Sigmoid colon (tissue), 7 donors: ENCODE results near the gene DDX51. TPM values are rescaled to one million over a fixed set of nuclear protein-coding genes. Genes with fewer than 3 reads are reported as not detected.
"Not testable (repeated sequence)": the region's sequence is repeated elsewhere in the genome, so short reads cannot be mapped to it uniquely, and the experiment has no call there.

Source experiments
- DNase-seq: peaks from one replicate; pipeline ENCODE4 v3.0.0-alpha.2; 2019
- H3K27ac ChIP-seq, 4 donors: fragments of 200-600 bp; sonication (generic); one replicate each; pipeline ENCODE4 v1.5.1; 2016 to 2019; ENCODE audit warnings: mild to moderate bottlenecking in 1 of 4
- H3K27me3 ChIP-seq, 3 donors: fragments of 200-600 bp; sonication (generic); one replicate each; pipeline ENCODE4 v1.5.1; 2019; ENCODE audit warnings: mild to moderate bottlenecking in 1 of 3
- H3K36me3 ChIP-seq, 4 donors: fragments of 200-600 bp; sonication (generic); one replicate each; pipeline ENCODE4 v1.5.1; 2016 to 2019
- H3K4me1 ChIP-seq, 4 donors: fragments of 200-600 bp; sonication (generic); one replicate each; pipeline ENCODE4 v1.5.1; 2017 to 2019
- H3K4me3 ChIP-seq, 4 donors: fragments of 200-600 bp; sonication (generic); one replicate each; pipeline ENCODE4 v1.5.1; 2017 to 2019; ENCODE audit warnings: mild to moderate bottlenecking in 2 of 4, moderate library complexity in 1 of 4
- H3K9me3 ChIP-seq, 4 donors: fragments of 200-600 bp in 3 of 4; sonication (generic) in 3 of 4; one replicate each; pipeline versions ENCODE4 v1.5.1 to v1.6.1; 2013 to 2019
- EP300 ChIP-seq, 4 donors: sonication (generic); formaldehyde crosslinking; IDR thresholded peaks; one replicate each; pipeline ENCODE4 v1.6.1; 2017; ENCODE audit warnings: antibody characterized with exemption in 4 of 4
- POLR2A ChIP-seq, 2 donors: fragments of 450-650 bp; IDR thresholded peaks; one replicate each; pipeline ENCODE4 v1.6.1; 2016; ENCODE audit warnings: antibody characterized with exemption in 2 of 2, mild to moderate bottlenecking in 2 of 2, moderate library complexity in 2 of 2
- POLR2AphosphoS5 ChIP-seq, 4 donors: sonication (generic); formaldehyde crosslinking; IDR thresholded peaks; one replicate each; pipeline ENCODE4 v1.6.1; 2017; ENCODE audit warnings: antibody characterized with exemption in 4 of 4
- WGBS, 2 donors: extraction: QIAGEN DNeasy Blood & Tissue Kit; methylation state at CpG; one replicate each; pipeline ENCODE4 v1.1.7; 2013; 5-methylcytosine and 5-hydroxymethylcytosine counted together
- intact Hi-C: fragments of 100-400 bp; cut with DNase I; formaldehyde crosslinking; loops from one replicate; pipeline ENCODE4 v1.15.1; 2023
- polyA plus RNA-seq, 3 donors: library from polyadenylated mRNA; stranded (reverse); fragments of 200-250 nt; gene quantifications; one replicate each; pipeline ENCODE4 v1.2.3, GENCODE V29; 2013
- total RNA-seq, 4 donors: library from RNA; depleted of rRNA; stranded (reverse); fragments of >200 nt; gene quantifications; one replicate each; pipeline ENCODE4 v1.1.0, GENCODE V29; 2016
- TF ChIP-seq, protein P1 (sequence below), 4 experiments: fragments of 450-650 bp in 3 of 4; fragments of 200-600 bp in 1 of 4; IDR thresholded peaks; one replicate each; pipeline ENCODE4 v1.5.1; 2016 to 2019; ENCODE audit warnings: antibody characterized with exemption in 4 of 4, mild to moderate bottlenecking in 3 of 4, moderate library complexity in 2 of 4
- donor health status: healthy with polysubstance abuse.
- donor health status: Bipolar disorder and iron deficiency.
- donor health status: healthy.

Gene DDX51
- total and polyA plus RNA-seq, 7 donors = 3.9 to 22.4 (median 7.2) TPM

DNA sequence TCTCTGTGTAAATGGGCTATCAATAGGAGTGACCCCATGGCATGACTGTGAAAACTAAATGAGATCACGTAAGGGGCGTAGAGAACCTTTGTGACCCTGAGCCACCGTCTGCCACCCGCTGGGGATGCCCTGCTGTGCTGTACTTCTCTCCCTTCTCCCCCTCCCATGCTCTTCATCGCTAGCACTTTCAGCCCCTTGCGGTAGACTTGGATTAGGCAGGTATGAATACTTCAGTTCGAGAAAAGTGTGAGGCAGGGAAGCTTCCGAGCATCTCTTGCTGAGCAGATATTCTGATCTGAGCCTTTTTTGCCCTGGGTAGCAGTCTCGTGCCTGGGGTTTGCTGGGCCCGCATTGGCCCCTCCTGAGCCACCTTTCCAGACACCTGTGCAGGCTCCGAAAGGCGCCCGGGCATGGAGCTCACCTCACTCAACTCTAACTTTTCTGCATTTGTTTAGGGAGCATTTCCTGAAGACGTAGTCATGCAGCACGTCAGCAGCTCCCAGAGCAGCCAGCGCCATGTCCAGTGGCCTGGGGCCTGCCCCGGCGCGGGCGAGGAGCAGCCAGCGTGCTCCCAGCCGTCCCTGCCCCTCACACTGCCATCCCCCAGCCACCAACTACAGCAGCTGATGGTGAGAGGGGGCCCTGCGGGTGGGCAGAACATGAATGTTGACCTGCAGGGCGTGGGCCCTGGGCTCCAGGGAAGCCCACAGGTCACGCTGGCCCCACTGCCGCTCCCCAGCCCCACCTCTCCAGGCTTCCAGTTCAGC is 40.4 kb downstream of the DDX51 start:
- Histone ChIP-seq H3K27ac (no peak overlapping the region), H3K4me3 (no peak overlapping the region), H3K36me3 (peaks cover 0 to 36% (median 12%) of the 10 kb centered on the region in 4 donors), H3K27me3 (no peaks in the 10 kb centered on the region), H3K4me1 (peaks cover 0 to 2% (median 0%) of the 10 kb centered on the region in 4 donors), H3K9me3 (no peaks in the 10 kb centered on the region)
- peak; percentile 40 for DNase-seq
- WGBS, 2 donors = 92 to 95% methylated on average over 26 of the region's 26 CpGs
- TF ChIP-seq, protein P1, sequence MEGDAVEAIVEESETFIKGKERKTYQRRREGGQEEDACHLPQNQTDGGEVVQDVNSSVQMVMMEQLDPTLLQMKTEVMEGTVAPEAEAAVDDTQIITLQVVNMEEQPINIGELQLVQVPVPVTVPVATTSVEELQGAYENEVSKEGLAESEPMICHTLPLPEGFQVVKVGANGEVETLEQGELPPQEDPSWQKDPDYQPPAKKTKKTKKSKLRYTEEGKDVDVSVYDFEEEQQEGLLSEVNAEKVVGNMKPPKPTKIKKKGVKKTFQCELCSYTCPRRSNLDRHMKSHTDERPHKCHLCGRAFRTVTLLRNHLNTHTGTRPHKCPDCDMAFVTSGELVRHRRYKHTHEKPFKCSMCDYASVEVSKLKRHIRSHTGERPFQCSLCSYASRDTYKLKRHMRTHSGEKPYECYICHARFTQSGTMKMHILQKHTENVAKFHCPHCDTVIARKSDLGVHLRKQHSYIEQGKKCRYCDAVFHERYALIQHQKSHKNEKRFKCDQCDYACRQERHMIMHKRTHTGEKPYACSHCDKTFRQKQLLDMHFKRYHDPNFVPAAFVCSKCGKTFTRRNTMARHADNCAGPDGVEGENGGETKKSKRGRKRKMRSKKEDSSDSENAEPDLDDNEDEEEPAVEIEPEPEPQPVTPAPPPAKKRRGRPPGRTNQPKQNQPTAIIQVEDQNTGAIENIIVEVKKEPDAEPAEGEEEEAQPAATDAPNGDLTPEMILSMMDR (IDR thresholded peaks at IDR 0.05) = no peak
- TF ChIP-seq POLR2A (IDR thresholded peaks at IDR 0.05) (no peak), EP300 (IDR thresholded peaks at IDR 0.05) (no peak), POLR2AphosphoS5 (IDR thresholded peaks at IDR 0.05) (no peak)
- intact Hi-C loops = no loop called here

DNA sequence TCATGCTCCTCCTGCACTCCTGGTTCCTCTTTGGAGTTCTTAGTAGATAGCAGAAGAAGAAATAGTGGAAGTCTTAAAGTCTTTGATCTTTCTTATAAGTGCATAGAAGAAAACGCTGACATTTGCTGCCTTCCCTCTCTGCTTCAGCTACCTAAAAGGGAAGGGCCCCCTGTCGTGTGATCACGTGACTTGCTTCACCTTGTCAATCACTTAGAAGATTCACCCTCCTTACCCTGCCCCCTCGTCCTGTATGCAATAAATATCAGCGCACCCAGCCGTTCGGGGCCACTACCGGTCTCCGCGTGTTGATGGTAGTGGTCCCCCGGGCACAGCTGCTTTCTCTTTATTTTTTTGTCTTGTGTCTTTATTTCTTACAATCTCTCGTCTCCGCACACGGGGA is 41.0 kb downstream of the DDX51 start:
- peaks cover 0 to 33% (median 11%) of the 10 kb centered on the region in 4 donors for H3K36me3 ChIP-seq
- intact Hi-C loops, H3K27ac ChIP-seq, H3K27me3 ChIP-seq, H3K4me1 ChIP-seq, H3K9me3 ChIP-seq, H3K4me3 ChIP-seq: not testable (repeated sequence)
- 88 to 90% methylated on average over 14 of the region's 14 CpGs for WGBS, 2 donors
- peak; percentile 27 for DNase-seq

DNA sequence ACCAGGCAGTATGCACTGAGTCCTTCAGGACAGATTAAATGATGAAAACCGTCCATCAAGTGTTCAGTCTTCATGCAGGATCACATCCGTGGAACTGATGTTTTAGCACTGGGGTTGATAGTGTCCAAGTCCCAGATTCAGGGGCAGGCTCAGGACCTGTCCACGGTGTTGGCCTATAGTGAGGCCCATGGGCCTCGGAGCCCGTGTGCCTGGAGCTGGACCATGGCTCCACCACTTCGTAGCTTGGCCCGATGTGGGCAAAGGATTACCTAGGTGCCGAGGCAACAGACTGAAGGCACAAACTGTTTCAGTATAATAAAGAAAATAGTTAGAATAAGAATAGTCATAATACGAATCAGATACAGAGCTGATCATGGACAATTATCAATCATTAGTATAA is 41.8 kb downstream of the DDX51 start:
- Histone ChIP-seq H3K9me3 (no peaks in the 10 kb centered on the region), H3K36me3 (peaks cover 0 to 31% (median 11%) of the 10 kb centered on the region in 4 donors), H3K4me3 (no peak overlapping the region), H3K4me1 (no peaks in the 10 kb centered on the region), H3K27ac (no peak overlapping the region), H3K27me3 (no peaks in the 10 kb centered on the region)
- no peak for TF ChIP-seq POLR2A (IDR thresholded peaks at IDR 0.05)
- intact Hi-C loops = no loop called here
- WGBS, 2 donors = 90 to 96% methylated on average over 9 of the region's 9 CpGs
- peak; percentile 25 for DNase-seq

DNA sequence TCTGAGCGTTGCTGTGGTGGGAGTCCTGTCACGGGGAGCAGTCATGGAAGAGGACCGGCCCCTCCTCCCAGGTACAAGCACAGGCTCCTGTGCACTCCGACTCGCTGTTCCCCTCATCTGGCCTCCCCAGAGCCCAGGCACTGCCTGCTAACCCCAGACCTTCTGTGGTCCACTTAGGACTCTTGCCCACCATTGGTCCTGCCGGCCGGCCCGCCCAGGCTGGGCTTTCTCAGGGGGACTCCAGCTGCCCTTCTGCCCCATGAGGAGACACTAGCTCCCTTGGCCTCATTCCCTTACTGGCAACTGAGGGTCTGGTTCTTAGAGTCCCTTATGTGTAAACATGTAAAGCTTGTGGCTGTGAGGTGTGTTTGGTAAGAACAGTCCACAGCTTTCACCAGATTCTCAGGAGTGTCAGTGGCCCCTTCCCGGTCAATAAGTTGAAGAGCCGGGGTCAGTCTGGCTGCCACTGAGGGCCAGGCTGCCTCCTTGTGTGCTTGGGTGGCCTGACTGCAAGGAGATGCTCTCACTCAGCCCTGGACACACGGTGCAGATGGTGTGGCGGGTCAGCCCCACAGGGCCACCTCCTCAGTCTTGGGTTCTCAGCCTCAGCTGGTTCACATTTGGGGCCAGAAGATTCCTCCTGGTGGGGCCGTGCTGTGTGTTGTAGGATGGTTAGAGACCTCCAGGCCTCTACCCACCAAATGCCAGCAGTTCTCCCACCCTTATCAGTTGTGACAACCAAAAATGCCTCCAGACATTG is 43.6 kb downstream of the DDX51 start:
- TF ChIP-seq EP300 (IDR thresholded peaks at IDR 0.05) (no peak), POLR2A (IDR thresholded peaks at IDR 0.05) (no peak), POLR2AphosphoS5 (IDR thresholded peaks at IDR 0.05) (no peak)
- TF ChIP-seq, protein P1 (IDR thresholded peaks at IDR 0.05) = no peak
- Histone ChIP-seq H3K4me3 (no peak overlapping the region), H3K27ac (no peak overlapping the region), H3K27me3 (no peaks in the 10 kb centered on the region), H3K9me3 (no peaks in the 10 kb centered on the region), H3K4me1 (no peaks in the 10 kb centered on the region), H3K36me3 (peaks cover 0 to 23% (median 7%) of the 10 kb centered on the region in 4 donors)
- peak; percentile 41 for DNase-seq
- WGBS, 2 donors = 97% methylated on average over 13 of the region's 13 CpGs
- intact Hi-C loops = no loop called here

DNA sequence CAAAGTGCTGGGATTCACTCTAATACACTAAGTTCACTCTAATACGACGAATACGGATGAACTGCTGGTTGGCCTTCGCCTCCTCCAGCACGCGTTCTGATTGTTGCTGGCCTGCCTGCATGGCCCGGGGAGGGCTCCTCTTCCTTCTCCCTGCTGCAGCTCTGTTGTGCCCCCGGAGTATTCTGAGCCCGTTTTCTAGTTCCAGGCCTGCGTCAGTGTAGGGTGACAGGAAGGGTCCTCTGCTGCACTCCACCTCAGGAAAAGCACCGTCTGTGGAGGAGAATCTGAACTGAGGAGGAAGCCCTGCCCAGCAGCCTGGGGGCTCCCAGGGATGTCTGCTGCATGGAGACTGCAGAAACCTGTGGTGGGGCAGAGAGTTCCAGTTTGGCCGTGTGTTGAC is 44.4 kb downstream of the DDX51 start:
- WGBS, 2 donors = 93 to 96% methylated on average over 12 of the region's 12 CpGs
- DNase-seq = peak; percentile 19

More for the DNA sequence above, 44.4 kb downstream of the DDX51 start:
- TF ChIP-seq, protein P1 (IDR thresholded peaks at IDR 0.05) = no peak
- TF ChIP-seq POLR2AphosphoS5 (IDR thresholded peaks at IDR 0.05) (no peak), POLR2A (IDR thresholded peaks at IDR 0.05) (no peak), EP300 (IDR thresholded peaks at IDR 0.05) (no peak)
- intact Hi-C loops = no loop called here
- no peaks in the 10 kb centered on the region for H3K27me3 ChIP-seq
- H3K9me3 ChIP-seq = no peaks in the 10 kb centered on the region
- H3K4me1 ChIP-seq = no peaks in the 10 kb centered on the region
- no peak overlapping the region for H3K27ac ChIP-seq
- no peak overlapping the region for H3K4me3 ChIP-seq
- peaks cover 0 to 18% (median 6%) of the 10 kb centered on the region in 4 donors for H3K36me3 ChIP-seq
